UCSD-AML1 (cell line): ENCODE measurements around the gene CCSER1.

Source experiments
- DNase-seq: peaks from one replicate; lab custom pipeline; 2025; ENCODE audit not compliant: unreplicated experiment; lab: John Stamatoyannopoulos, UW

CCSER1 gene

DNA sequence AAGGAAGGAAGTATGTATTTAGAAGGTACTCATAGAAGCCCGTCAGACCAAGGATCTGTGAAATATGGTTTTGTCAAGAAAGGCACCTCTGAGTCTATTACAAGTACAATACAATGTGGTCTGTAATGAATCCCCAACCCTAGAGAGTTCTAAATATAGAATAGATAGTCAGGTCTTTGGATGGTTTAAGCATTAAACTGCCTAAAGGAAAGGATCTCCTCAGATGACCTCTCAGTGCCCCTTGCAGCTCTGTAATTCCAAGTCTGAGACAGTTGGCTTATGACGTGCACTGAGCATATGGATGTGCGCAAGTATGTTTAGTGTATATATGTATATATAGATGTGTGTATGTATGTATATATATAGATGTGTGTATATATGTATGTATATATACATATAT is 62.0 kb downstream of the CCSER1 start:
- DNase-seq, result no peak

- no peak for DNase-seq
Measured at GRCh38 chr4:90189946-90190345, 62.8 kb downstream of the CCSER1 start.

DNA sequence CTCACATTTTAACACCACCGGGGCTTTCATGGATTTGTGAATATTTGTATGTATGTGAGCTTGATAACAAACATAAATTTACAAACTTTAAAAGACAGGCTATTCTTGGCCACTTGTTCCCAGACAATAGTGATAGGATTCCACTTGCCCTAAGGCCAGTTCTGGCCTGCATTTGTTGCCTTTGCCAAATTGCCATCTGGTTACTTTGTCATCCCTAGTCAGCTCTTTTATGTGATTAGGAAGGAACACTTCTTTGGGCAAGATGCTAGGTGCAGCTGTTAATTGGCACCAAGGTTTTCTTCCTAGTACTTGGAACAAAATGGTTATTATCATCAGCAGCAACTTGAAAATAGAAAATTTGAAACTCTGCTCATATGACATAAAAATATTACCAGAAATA is 63.3 kb downstream of the CCSER1 start:
- no peak for DNase-seq

GRCh38 chr4:90198086-90198847 is 71.1 kb downstream of the CCSER1 start:
- DNase-seq, result no peak

- DNase-seq, result no peak
Measured at GRCh38 chr4:90207887-90208454, 80.8 kb downstream of the CCSER1 start.

GRCh38 chr4:90209922-90210321 is 82.7 kb downstream of the CCSER1 start:
- DNase-seq, result no peak

GRCh38 chr4:90211174-90211573 is 84.0 kb downstream of the CCSER1 start:
- no peak for DNase-seq

GRCh38 chr4:90215286-90215685 is 88.1 kb downstream of the CCSER1 start:
- DNase-seq, result no peak

- no peak for DNase-seq
Measured at GRCh38 chr4:90219822-90220221, 92.6 kb downstream of the CCSER1 start.

GRCh38 chr4:90220459-90220858 is 93.3 kb downstream of the CCSER1 start:
- DNase-seq, result no peak

- DNase-seq, result no peak
Measured at GRCh38 chr4:90226734-90227133, 99.5 kb downstream of the CCSER1 start.

DNA sequence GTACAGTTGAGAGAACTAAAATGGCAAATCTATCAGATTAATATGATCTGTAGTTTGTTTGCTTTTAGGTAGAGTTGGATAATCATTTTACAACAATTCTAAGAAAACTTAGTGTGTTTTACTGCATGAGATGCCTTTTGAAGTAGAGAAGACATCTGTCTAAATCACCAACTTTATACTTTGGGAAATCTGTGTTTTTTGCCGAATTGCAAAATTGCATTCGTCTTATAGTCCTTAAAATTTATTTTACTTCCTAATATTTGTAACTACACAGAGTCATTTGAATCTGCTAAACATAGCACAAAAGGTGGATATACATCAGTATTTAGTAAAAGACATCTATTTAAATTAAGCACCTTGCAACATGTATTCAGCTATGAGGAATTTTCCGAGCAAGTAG is 100.0 kb downstream of the CCSER1 start:
- no peak for DNase-seq

GRCh38 chr4:90234916-90235547 is 107.8 kb downstream of the CCSER1 start:
- DNase-seq, result no peak

DNA sequence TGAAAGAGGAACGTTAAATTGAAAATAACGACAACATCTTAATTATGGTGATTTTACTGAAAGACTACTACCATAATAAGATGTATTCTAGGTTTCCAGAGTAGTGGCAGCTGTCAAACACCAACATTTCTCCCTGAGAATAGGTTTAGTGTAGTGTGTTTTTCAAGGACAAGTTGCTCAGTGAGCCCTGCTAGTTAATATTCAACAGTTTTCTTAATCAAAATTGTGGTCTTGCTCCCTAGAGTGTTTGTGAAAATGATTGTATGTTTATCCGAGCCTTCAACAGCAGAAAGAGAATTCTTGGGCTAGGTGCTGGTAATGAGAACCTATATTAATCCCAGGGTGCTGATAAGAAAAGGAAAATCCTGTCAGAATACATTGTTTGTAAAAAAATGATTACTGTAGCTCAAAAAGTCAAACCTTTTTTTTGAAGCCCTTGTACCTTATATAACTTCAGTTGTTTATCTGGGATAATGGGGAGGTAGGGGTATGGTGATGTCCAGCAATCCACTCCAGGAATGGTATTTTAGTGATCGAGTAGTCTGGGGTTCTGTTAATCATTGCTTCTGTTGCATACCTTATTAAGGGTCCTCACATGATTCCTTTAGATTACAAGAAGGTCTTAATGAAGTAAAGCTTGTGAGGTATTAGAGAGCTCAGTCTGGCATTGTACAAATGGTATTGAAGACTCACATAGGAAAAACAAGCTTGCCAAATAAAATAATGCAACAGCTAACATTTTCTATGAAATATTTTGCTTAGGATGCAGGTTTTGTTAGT is 110.7 kb downstream of the CCSER1 start:
- no peak for DNase-seq

GRCh38 chr4:90240333-90240732 is 113.1 kb downstream of the CCSER1 start:
- no peak for DNase-seq

DNA sequence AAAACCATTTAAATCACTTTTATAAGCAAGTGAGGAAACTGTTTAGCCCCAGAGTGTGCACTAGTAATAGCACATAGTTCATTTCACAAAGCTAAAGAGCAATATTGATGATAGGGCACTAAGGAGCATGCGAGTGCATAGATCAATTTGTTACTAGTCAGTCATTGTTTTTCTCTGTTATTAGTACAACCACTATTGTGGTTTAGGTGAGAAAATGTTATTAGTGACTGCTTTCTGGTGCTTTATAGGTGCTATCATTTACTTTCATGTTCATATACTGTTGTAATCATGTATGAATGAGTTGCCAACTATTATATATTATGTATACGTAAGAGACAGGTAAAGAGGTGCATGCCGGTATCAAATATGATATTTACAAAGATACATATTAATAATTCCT is 113.8 kb downstream of the CCSER1 start:
- no peak for DNase-seq

- no peak for DNase-seq
Measured at GRCh38 chr4:90245837-90246236, 118.6 kb downstream of the CCSER1 start.

- DNase-seq, result no peak
Measured at GRCh38 chr4:90246816-90247215, 119.6 kb downstream of the CCSER1 start.

DNA sequence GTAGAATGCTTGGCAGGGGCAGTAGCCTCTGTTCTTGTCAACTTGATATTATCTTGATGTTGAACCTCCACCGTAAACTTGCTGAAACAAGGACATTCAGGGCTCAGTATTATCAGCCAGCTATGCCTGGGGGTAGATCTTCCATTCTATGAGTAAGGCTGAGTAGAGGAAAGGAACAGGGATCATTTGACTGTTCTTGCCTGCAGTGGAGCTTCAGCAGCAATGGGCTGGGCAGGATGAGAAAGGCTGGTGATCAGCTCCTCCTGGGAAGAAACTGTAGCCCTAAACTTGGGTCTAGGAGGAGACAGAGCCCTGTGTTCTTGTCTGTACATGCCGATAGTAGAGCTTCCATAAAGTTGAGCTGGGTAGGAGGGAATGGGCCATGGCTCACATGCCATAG is 127.2 kb downstream of the CCSER1 start:
- no peak for DNase-seq

DNA sequence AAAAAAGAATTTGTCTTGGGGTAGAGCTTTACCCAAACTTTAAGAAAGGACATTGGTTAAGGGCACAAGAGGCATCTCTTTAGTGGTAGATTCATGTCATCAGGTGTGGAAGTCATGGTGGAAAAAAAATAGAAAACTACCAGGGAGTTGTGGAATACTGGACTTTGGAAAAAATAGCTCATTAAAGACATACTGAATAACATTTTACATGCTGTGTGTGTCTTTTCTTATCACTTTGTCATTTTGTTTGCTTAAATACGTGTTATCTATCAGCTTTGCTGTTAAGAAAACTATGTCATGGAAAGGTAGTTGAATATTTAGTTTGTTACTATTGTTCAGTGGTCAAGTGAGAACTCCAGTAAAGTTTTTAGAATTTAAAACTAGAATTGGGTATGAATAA is 147.0 kb downstream of the CCSER1 start:
- DNase-seq, result no peak

- DNase-seq, result no peak
Measured at GRCh38 chr4:90280954-90281353, 153.8 kb downstream of the CCSER1 start.
